Neural progenitor cell (in vitro differentiated cells): ENCODE results near the gene RPS6KA2. TPM values are rescaled to one million over a fixed set of nuclear protein-coding genes. Genes with fewer than 3 reads are reported as not detected.

Source experiments
- DNase-seq: peaks from one replicate; pipeline ENCODE4 v3.0.0-alpha.2; 2016; ENCODE audit warnings: low spot score
- H2AFZ ChIP-seq: fragments of 200-600 bp; sonication (generic); replicated peaks from 2 replicates; pipeline ENCODE4 v1.6.1; 2016; ENCODE audit warnings: antibody characterized with exemption
- H3F3A ChIP-seq: fragments of 200-600 bp; sonication (generic); 2 replicates; pipeline ENCODE4 v1.6.1; 2016; ENCODE audit warnings: antibody characterized with exemption, low read depth
- H3K27ac ChIP-seq: fragments of 200-600 bp; sonication (generic); 2 replicates; pipeline ENCODE4 v1.5.1; 2016; ENCODE audit warnings: mild to moderate bottlenecking
- H3K27me3 ChIP-seq: fragments of 200-600 bp; sonication (generic); 2 replicates; pipeline ENCODE4 v1.6.1; 2016; ENCODE audit warnings: mild to moderate bottlenecking, moderate library complexity
- H3K36me3 ChIP-seq: fragments of 200-600 bp; sonication (generic); 2 replicates; pipeline ENCODE4 v1.5.1; 2016
- H3K4me1 ChIP-seq: fragments of 200-600 bp; sonication (generic); 2 replicates; pipeline ENCODE4 v1.6.1; 2016; ENCODE audit warnings: mixed run types
- H3K4me2 ChIP-seq: fragments of 200-600 bp; sonication (generic); 2 replicates; pipeline ENCODE4 v1.6.1; 2016
- H3K4me3 ChIP-seq: fragments of 200-600 bp; sonication (generic); 2 replicates; pipeline ENCODE4 v1.5.1; 2016
- H3K79me2 ChIP-seq: fragments of 200-600 bp; sonication (generic); 2 replicates; pipeline ENCODE4 v1.6.1; 2016; ENCODE audit warnings: low read depth
- H3K9ac ChIP-seq: fragments of 200-600 bp; sonication (generic); 2 replicates; pipeline ENCODE4 v1.6.1; 2016
- H3K9me3 ChIP-seq: fragments of 200-600 bp; sonication (generic); 2 replicates; pipeline ENCODE4 v1.5.1; 2016; ENCODE audit warnings: low read depth
- H4K20me1 ChIP-seq: fragments of 200-600 bp; sonication (generic); 2 replicates; pipeline ENCODE4 v1.6.1; 2016; ENCODE audit warnings: low read depth
- H3K27ac Mint-ChIP-seq: 3 replicates; pipeline ENCODE4 v1.8.0; 2021; ENCODE audit warnings: mixed read lengths
- H3K27me3 Mint-ChIP-seq: 2 replicates; pipeline ENCODE4 v1.8.0; 2022; ENCODE audit warnings: low read depth, mild to moderate bottlenecking, inconsistent platforms, moderate library complexity, mixed read lengths; ENCODE audit not compliant: insufficient read depth
- H3K36me3 Mint-ChIP-seq: 3 replicates; pipeline ENCODE4 v1.8.0; 2021; ENCODE audit warnings: mixed read lengths
- H3K4me1 Mint-ChIP-seq: 3 replicates; pipeline ENCODE4 v1.8.0; 2021; ENCODE audit warnings: mixed read lengths
- H3K4me3 Mint-ChIP-seq: 3 replicates; pipeline ENCODE4 v1.8.0; 2021; ENCODE audit warnings: mild to moderate bottlenecking, moderate library complexity, mixed read lengths
- H3K9me3 Mint-ChIP-seq: 3 replicates; pipeline ENCODE4 v1.8.0; 2020; ENCODE audit warnings: mixed read lengths
- CTCF ChIP-seq: fragments of 200-600 bp; sonication (generic); IDR thresholded peaks from 2 replicates; pipeline ENCODE4 v1.5.1; 2017; ENCODE audit warnings: antibody characterized with exemption, mild to moderate bottlenecking
- EZH2 ChIP-seq: fragments of 200-600 bp; sonication (generic); IDR thresholded peaks from 2 replicates; pipeline ENCODE4 v1.6.1; 2017; ENCODE audit warnings: antibody characterized with exemption, mild to moderate bottlenecking, moderate library complexity
- EZH2phosphoT487 ChIP-seq: fragments of 200-600 bp; sonication (generic); IDR thresholded peaks from 2 replicates; pipeline ENCODE4 v1.6.1; 2017; ENCODE audit warnings: antibody characterized with exemption
- total RNA-seq: library from RNA; depleted of rRNA; stranded (reverse); fragments of >200 nt; gene quantifications from 2 replicates; pipeline ENCODE4 v1.2.3, GENCODE V29; 2015; ENCODE audit warnings: low replicate concordance

Gene RPS6KA2
- total RNA-seq, 1 donor from 2014 or later = 8.2 TPM

DNA sequence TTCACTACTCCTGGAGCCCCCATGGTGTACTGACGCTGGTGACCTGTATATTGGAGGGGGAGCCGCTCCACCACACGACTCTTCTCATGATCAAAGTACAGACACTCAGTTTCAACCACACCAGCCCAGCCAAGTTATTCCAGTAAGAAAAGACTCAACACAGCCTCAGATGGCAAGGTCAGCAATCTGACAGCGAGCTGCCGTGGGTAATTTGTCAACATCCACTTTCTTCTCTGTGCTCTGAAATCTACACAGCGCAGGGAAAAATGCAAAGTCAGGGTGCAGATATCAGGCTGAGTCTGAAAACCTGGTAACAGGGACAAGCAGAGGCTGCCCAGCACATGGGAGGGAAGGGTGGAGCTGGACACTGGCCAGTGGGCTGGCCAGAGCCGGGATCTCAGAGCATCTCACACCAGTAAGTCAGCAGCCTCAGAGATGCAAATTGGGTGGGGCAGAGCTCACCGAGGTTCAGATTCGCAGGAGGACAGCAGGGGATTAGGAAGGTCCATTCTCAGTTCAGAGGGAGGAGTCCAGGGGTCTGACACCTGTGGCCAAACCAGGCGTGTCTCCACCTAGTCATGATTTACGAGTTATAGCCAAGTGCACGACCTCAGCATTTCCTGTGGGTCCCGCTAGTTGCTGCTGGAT, 44.5 kb upstream of the RPS6KA2 start:
- no peak overlapping the region for H3K27ac Mint-ChIP-seq
- no peak for TF ChIP-seq EZH2
- no peak for TF ChIP-seq EZH2phosphoT487
- no peak for TF ChIP-seq CTCF
- no peaks in the 10 kb centered on the region for H3K9me3 Mint-ChIP-seq
- H3K27me3 ChIP-seq = no peaks in the 10 kb centered on the region
- H3K79me2 ChIP-seq = no peaks in the 10 kb centered on the region
- peaks cover 4% of the 10 kb centered on the region for H3K27me3 Mint-ChIP-seq
- H3K27ac ChIP-seq = no peak overlapping the region
- H3K9me3 ChIP-seq = no peaks in the 10 kb centered on the region
- no peaks in the 10 kb centered on the region for H3K36me3 Mint-ChIP-seq
- DNase-seq = no peak
- H3K4me3 Mint-ChIP-seq = no peak overlapping the region
- H3K4me1 ChIP-seq = peaks cover 7% of the 10 kb centered on the region
- H3K9ac ChIP-seq = no peak overlapping the region
- no peak overlapping the region for H3K4me2 ChIP-seq
- H3K36me3 ChIP-seq = no peaks in the 10 kb centered on the region
- H4K20me1 ChIP-seq = no peaks in the 10 kb centered on the region
- peaks cover 32% of the 10 kb centered on the region for H3K4me1 Mint-ChIP-seq
- no peaks in the 10 kb centered on the region for H3F3A ChIP-seq
- no peak overlapping the region for H2AFZ ChIP-seq
- H3K4me3 ChIP-seq = no peak overlapping the region

DNA sequence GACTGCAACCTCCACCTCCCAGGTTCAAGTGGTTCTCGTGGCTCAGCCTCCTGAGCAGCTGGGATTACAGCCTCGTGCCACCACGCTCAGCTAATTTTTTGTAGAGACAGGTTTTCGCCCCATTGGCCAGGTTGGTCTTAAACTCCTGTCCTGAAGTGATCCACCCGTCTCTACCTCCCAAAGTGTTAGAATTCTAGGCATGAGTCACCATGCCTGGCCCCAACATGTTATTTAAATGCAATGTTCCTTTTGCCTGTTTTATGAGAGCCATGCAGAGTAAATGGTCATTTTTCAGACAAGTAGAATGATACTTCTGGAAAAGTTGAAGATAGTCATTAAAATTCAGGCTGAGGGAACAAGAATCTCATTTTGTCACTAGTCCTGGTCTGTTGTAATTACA, 43.8 kb upstream of the RPS6KA2 start:
- DNase-seq = no peak
- TF ChIP-seq CTCF (no peak), EZH2 (no peak)
- Histone ChIP-seq H3F3A (no peaks in the 10 kb centered on the region), H3K36me3 (no peaks in the 10 kb centered on the region), H3K9ac (no peak overlapping the region), H2AFZ (no peak overlapping the region), H3K79me2 (no peaks in the 10 kb centered on the region), H3K4me3 (no peak overlapping the region), H3K4me1 (peaks cover 7% of the 10 kb centered on the region), H3K4me2 (no peak overlapping the region), H3K27ac (no peak overlapping the region), H3K9me3 (no peaks in the 10 kb centered on the region), H4K20me1 (no peaks in the 10 kb centered on the region), H3K27me3 (no peaks in the 10 kb centered on the region)
- H3K27me3 Mint-ChIP-seq = peaks cover 2% of the 10 kb centered on the region
- H3K36me3 Mint-ChIP-seq = no peaks in the 10 kb centered on the region
- no peak overlapping the region for H3K27ac Mint-ChIP-seq
- H3K4me1 Mint-ChIP-seq = peaks cover 36% of the 10 kb centered on the region
- no peaks in the 10 kb centered on the region for H3K9me3 Mint-ChIP-seq
- H3K4me3 Mint-ChIP-seq = no peak overlapping the region

GRCh38 chr6:166670013-166670412, 43.0 kb upstream of the RPS6KA2 start:
- Histone ChIP-seq H3K9ac (no peak overlapping the region), H3K27me3 (no peaks in the 10 kb centered on the region), H3K27ac (no peak overlapping the region), H3K4me2 (no peak overlapping the region), H3K4me1 (peaks cover 7% of the 10 kb centered on the region), H3K4me3 (no peak overlapping the region), H2AFZ (no peak overlapping the region), H3F3A (no peaks in the 10 kb centered on the region), H3K9me3 (no peaks in the 10 kb centered on the region), H3K36me3 (no peaks in the 10 kb centered on the region), H3K79me2 (no peaks in the 10 kb centered on the region), H4K20me1 (no peaks in the 10 kb centered on the region)
- peaks cover 2% of the 10 kb centered on the region for H3K27me3 Mint-ChIP-seq
- H3K27ac Mint-ChIP-seq = no peak overlapping the region
- TF ChIP-seq EZH2phosphoT487 (no peak), CTCF (no peak), EZH2 (no peak)
- H3K36me3 Mint-ChIP-seq = no peaks in the 10 kb centered on the region
- H3K9me3 Mint-ChIP-seq = no peaks in the 10 kb centered on the region
- H3K4me3 Mint-ChIP-seq = no peak overlapping the region
- no peak for DNase-seq
- H3K4me1 Mint-ChIP-seq = peaks cover 36% of the 10 kb centered on the region
